Measurements from ENCODE around the gene URGCP.
"Not testable (repeated sequence)": the region's sequence is repeated elsewhere in the genome, so short reads cannot be mapped to it uniquely, and the experiment has no call there.

- TF ChIP-seq CTCF, POLR2A (IDR thresholded peaks at IDR 0.05): not testable (repeated sequence)
Measured at GRCh38 chr7:43898571-43898970, 7.8 kb downstream of the URGCP start.

Measured in lower leg skin (tissue), 3 donors.